GM18867 (cell line): ENCODE data around the gene LRRC3.

Experiments used
- ATAC-seq: cut with Tn5 transposase; IDR thresholded peaks from one replicate; pipeline ENCODE4 v1.9.1; 2021; ENCODE audit warnings: mild to moderate bottlenecking, moderate library complexity; ENCODE audit not compliant: unreplicated experiment

The LRRC3 gene

GRCh38 chr21:44423941-44424607 is 31.2 kb upstream of the LRRC3 start:
- ATAC-seq, result no peak

GRCh38 chr21:44424608-44425306 is 30.6 kb upstream of the LRRC3 start:
- no peak for ATAC-seq

- ATAC-seq, result no peak
Measured at GRCh38 chr21:44425307-44425894, 29.9 kb upstream of the LRRC3 start.

- ATAC-seq, result no peak
Measured at GRCh38 chr21:44425895-44426662, 29.2 kb upstream of the LRRC3 start.

- no peak for ATAC-seq
Measured at GRCh38 chr21:44426663-44427191, 28.6 kb upstream of the LRRC3 start.

- ATAC-seq, result no peak
Measured at GRCh38 chr21:44427241-44428120, 27.8 kb upstream of the LRRC3 start.

- no peak for ATAC-seq
Measured at GRCh38 chr21:44428281-44428960, 26.9 kb upstream of the LRRC3 start.

GRCh38 chr21:44429894-44430293 is 25.4 kb upstream of the LRRC3 start:
- ATAC-seq, result no peak

GRCh38 chr21:44431300-44431699 is 24.0 kb upstream of the LRRC3 start:
- no peak for ATAC-seq

- no peak for ATAC-seq
Measured at GRCh38 chr21:44432841-44433790, 22.2 kb upstream of the LRRC3 start.

- no peak for ATAC-seq
Measured at GRCh38 chr21:44433791-44434567, 21.3 kb upstream of the LRRC3 start.

GRCh38 chr21:44434568-44434925 is 20.8 kb upstream of the LRRC3 start:
- ATAC-seq, result no peak

- ATAC-seq, result no peak
Measured at GRCh38 chr21:44434936-44435635, 20.2 kb upstream of the LRRC3 start.

GRCh38 chr21:44436111-44436611 is 19.1 kb upstream of the LRRC3 start:
- ATAC-seq, result no peak

- ATAC-seq, result no peak
Measured at GRCh38 chr21:44436958-44437357, 18.4 kb upstream of the LRRC3 start.

- no peak for ATAC-seq
Measured at GRCh38 chr21:44437371-44437695, 18.0 kb upstream of the LRRC3 start.

GRCh38 chr21:44437696-44438431 is 17.4 kb upstream of the LRRC3 start:
- ATAC-seq, result no peak
